ENCODE measurements around the gene EARS2.
A peak's percentile ranks its signal among the peaks of the same experiment; 100 is the strongest.

Gene EARS2

DNA sequence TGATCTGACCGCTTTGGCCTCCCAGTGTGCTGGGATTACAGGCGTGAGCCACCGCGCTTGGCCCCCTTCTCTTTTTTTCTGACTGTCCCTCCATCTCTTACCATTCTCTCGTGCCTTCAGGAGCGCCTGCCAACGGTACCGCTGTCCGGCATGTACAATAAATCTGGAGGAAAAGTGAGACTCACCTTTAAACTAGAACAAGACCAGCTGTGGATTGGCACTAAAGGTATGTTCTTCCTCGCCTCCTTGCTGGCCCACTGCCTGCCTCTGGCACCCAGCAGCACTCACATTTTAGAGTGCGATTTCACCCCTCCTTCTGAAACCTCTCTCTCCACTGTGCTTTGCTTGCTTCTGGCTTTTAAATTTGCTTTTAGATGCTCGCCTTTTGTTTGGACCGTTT is 5.4 kb upstream of the EARS2 start:
- TF ChIP-seq EP300 (IDR thresholded peaks at IDR 0.05; ENCODE audit: borderline replicate concordance), result no peak
- no peak for TF ChIP-seq YY1 (IDR thresholded peaks at IDR 0.05; ENCODE audit: low read depth)
- no peak for TF ChIP-seq RAD21 (IDR thresholded peaks at IDR 0.05; ENCODE audit: low read depth)
- TF ChIP-seq, protein P1, sequence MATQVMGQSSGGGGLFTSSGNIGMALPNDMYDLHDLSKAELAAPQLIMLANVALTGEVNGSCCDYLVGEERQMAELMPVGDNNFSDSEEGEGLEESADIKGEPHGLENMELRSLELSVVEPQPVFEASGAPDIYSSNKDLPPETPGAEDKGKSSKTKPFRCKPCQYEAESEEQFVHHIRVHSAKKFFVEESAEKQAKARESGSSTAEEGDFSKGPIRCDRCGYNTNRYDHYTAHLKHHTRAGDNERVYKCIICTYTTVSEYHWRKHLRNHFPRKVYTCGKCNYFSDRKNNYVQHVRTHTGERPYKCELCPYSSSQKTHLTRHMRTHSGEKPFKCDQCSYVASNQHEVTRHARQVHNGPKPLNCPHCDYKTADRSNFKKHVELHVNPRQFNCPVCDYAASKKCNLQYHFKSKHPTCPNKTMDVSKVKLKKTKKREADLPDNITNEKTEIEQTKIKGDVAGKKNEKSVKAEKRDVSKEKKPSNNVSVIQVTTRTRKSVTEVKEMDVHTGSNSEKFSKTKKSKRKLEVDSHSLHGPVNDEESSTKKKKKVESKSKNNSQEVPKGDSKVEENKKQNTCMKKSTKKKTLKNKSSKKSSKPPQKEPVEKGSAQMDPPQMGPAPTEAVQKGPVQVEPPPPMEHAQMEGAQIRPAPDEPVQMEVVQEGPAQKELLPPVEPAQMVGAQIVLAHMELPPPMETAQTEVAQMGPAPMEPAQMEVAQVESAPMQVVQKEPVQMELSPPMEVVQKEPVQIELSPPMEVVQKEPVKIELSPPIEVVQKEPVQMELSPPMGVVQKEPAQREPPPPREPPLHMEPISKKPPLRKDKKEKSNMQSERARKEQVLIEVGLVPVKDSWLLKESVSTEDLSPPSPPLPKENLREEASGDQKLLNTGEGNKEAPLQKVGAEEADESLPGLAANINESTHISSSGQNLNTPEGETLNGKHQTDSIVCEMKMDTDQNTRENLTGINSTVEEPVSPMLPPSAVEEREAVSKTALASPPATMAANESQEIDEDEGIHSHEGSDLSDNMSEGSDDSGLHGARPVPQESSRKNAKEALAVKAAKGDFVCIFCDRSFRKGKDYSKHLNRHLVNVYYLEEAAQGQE (IDR thresholded peaks at IDR 0.05; ENCODE audit: low read depth), result no peak
- TF ChIP-seq CEBPB (IDR thresholded peaks at IDR 0.05), result no peak

DNA sequence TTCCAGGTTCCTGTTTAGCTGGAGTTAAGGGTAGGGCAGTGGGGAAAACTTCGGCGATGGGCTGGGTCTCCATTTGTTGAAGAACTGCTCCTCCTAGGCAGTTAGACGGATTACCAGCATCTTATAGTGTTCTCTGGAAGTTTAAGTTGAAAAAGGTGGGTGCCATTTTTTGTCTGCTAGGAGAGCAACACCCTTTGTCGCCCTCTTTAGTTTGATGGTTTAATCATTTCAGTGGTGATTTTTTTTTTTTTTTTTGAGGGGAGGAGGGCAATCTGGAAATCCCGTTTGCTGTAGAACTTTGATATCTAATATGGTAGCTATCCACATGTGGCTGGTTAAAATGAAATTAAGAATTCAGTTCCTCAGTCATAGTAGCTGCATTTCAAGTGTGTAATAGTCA is 4.4 kb upstream of the EARS2 start:
- TF ChIP-seq CREB1 (IDR thresholded peaks at IDR 0.05; ENCODE audit: low read depth) (no peak), TEAD4 (IDR thresholded peaks at IDR 0.05) (no peak), EP300 (IDR thresholded peaks at IDR 0.05; ENCODE audit: borderline replicate concordance) (no peak), TCF12 (IDR thresholded peaks at IDR 0.05; ENCODE audit: low read depth) (no peak), FOXM1 (IDR thresholded peaks at IDR 0.05; ENCODE audit: borderline replicate concordance, low read depth) (no peak)

DNA sequence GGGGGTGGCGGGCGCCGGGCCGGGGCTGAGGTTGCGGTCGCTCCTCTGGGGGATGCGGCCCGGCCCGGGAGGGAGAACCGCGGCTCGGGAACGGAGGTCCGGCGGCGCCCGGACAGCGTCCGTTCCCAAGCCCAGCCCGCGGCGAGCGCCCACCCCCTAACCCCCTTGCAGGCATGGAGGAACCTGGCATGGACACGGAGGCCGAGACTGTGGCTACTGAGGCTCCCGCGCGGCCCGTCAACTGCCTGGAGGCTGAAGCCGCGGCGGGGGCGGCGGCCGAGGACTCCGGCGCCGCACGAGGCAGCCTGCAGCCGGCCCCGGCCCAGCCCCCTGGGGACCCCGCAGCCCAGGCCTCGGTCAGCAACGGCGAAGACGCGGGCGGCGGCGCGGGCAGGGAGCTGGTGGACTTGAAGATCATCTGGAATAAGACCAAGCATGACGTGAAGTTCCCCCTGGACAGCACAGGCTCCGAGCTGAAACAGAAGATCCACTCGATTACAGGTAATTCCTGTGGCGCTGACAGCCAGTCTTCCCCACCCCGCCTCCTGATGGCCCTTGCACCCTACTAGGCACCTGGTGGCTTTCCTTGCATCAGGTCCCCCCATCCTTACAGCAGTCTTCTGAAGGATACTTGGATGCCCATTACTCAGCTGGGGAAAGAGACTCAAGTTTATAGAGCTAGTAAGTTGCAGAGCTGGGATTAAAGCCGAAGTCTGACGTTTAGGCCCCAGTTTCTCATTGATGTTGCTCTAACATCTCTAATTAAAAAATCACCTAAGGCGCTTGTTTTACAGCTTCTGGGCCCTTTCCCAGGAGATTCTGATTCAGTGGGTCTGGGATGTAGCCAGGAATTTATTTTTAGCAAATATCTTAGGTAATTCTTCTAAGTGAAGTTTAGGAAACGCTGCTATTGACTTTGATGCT is 891 bp upstream of the EARS2 start:
- TF ChIP-seq, protein P2, sequence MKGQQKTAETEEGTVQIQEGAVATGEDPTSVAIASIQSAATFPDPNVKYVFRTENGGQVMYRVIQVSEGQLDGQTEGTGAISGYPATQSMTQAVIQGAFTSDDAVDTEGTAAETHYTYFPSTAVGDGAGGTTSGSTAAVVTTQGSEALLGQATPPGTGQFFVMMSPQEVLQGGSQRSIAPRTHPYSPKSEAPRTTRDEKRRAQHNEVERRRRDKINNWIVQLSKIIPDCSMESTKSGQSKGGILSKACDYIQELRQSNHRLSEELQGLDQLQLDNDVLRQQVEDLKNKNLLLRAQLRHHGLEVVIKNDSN (IDR thresholded peaks at IDR 0.05), result no peak
- TF ChIP-seq FOXM1 (IDR thresholded peaks at IDR 0.05; ENCODE audit: borderline replicate concordance, low read depth) (no peak), EP300 (IDR thresholded peaks at IDR 0.05; ENCODE audit: borderline replicate concordance) (no peak), CREB1 (IDR thresholded peaks at IDR 0.05; ENCODE audit: low read depth) (no peak), TEAD4 (IDR thresholded peaks at IDR 0.05) (no peak), ZBTB7A (IDR thresholded peaks at IDR 0.05; ENCODE audit: low read depth) (0 out of 2 replicates have a peak, but pooled peaks have one; percentile 32), TCF12 (IDR thresholded peaks at IDR 0.05; ENCODE audit: low read depth) (no peak)
- TF ChIP-seq, protein P1 (IDR thresholded peaks at IDR 0.05; ENCODE audit: low read depth), result no peak

DNA sequence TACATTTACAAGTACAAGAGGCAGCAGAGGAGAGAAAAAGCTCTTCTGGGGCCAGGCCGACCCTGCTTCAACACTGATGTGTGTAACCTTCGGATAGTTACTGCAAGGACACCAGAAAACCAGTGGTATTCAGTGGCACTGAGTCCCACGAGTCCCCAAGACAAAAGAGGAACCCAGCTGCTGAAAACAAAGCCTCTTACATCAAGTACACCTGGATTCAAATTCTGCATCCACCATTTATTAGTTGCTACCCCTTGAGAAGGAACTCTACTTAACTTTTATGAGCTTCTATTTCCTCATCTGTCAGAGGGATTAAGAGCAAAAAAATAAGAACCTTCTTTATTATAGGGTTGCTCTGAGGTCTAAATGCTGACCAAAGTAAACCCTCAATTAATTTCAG is 2.6 kb downstream of the EARS2 start:
- TF ChIP-seq FOXM1 (IDR thresholded peaks at IDR 0.05; ENCODE audit: borderline replicate concordance, low read depth) (no peak), EP300 (IDR thresholded peaks at IDR 0.05; ENCODE audit: borderline replicate concordance) (no peak), TCF12 (IDR thresholded peaks at IDR 0.05; ENCODE audit: low read depth) (no peak), CEBPB (IDR thresholded peaks at IDR 0.05) (no peak), TEAD4 (IDR thresholded peaks at IDR 0.05) (no peak), ZBTB7A (IDR thresholded peaks at IDR 0.05; ENCODE audit: low read depth) (no peak), CREB1 (IDR thresholded peaks at IDR 0.05; ENCODE audit: low read depth) (no peak), RAD21 (IDR thresholded peaks at IDR 0.05; ENCODE audit: low read depth) (no peak)

DNA sequence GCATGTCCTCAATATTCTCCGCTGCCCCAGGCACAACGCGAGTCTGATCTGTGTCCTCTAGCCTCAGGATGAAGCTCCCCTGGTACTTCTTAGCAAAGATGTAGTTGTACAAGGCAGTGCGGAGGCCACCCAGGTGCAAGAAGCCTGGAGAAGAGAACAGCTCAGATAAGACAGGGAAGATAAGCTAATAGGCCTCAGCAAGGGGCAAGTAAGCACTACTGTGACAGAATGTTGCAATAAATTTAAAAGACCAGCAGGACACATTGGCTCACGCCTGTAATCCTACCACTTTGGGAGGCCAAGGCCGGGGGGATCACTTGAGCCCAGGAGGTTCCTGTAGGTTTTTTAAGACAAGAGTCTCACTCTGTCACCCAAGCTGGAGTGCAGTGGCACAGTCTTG is 5.0 kb downstream of the EARS2 start:
- TF ChIP-seq RAD21 (IDR thresholded peaks at IDR 0.05; ENCODE audit: low read depth) (no peak), EP300 (IDR thresholded peaks at IDR 0.05; ENCODE audit: borderline replicate concordance) (no peak), CEBPB (IDR thresholded peaks at IDR 0.05) (no peak)
- TF ChIP-seq, protein P3, sequence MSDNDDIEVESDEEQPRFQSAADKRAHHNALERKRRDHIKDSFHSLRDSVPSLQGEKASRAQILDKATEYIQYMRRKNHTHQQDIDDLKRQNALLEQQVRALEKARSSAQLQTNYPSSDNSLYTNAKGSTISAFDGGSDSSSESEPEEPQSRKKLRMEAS (IDR thresholded peaks at IDR 0.05), result no peak

DNA sequence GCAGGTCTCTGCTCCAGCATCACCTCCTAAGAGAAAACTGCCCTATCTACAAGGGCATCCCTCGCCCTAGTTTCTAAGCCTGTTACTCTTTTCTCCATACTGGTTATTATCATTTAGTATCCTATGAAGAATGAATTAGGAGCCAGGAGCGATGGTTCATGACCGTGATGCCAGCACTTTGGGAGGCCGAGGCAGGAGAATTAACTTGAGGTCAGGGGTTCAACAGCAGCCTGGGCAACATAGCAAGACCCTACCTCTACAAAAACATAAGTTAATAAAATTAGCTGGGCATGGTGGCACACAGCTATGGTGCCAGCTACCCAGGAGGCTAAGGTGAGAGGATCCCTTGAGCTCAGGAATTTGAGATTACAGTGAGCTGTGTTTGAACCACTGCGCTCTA is 7.2 kb downstream of the EARS2 start:
- TF ChIP-seq TEAD4 (IDR thresholded peaks at IDR 0.05) (no peak), EP300 (IDR thresholded peaks at IDR 0.05; ENCODE audit: borderline replicate concordance) (no peak), TCF12 (IDR thresholded peaks at IDR 0.05; ENCODE audit: low read depth) (no peak), ZBTB7A (IDR thresholded peaks at IDR 0.05; ENCODE audit: low read depth) (no peak), CEBPB (IDR thresholded peaks at IDR 0.05) (no peak), CREB1 (IDR thresholded peaks at IDR 0.05; ENCODE audit: low read depth) (no peak), EGR1 (IDR thresholded peaks at IDR 0.05) (no peak), RAD21 (IDR thresholded peaks at IDR 0.05; ENCODE audit: low read depth) (no peak), YY1 (IDR thresholded peaks at IDR 0.05; ENCODE audit: low read depth) (no peak), TAF1 (IDR thresholded peaks at IDR 0.05; ENCODE audit: low read depth) (no peak), NFIC (IDR thresholded peaks at IDR 0.05) (no peak), FOXM1 (IDR thresholded peaks at IDR 0.05; ENCODE audit: borderline replicate concordance, low read depth) (no peak)
- TF ChIP-seq, protein P1 (IDR thresholded peaks at IDR 0.05; ENCODE audit: low read depth), result no peak
- TF ChIP-seq, protein P2 (IDR thresholded peaks at IDR 0.05), result no peak
- TF ChIP-seq, protein P3 (IDR thresholded peaks at IDR 0.05), result no peak

All from Ishikawa (cell line).